T-helper 17 cell (primary cell): ENCODE measurements around the gene MAP3K13. TPM values are rescaled to one million over a fixed set of nuclear protein-coding genes. Genes with fewer than 3 reads are reported as not detected.
"Not testable (repeated sequence)": the region's sequence is repeated elsewhere in the genome, so short reads cannot be mapped to it uniquely, and the experiment has no call there.

Source experiments
- ATAC-seq: fragments of 150-1000 bp; cut with Tn5 transposase; 2 replicates; pipeline ENCODE4 v1.10.0; 2021; ENCODE audit warnings: mild to moderate bottlenecking, moderate library complexity
- DNase-seq, 3 donors: peaks; one replicate each; pipeline versions ENCODE4 v3.0.0 to v3.0.0-alpha.2; 2020 to 2021
- H3K9me3 ChIP-seq: one replicate; pipeline ENCODE4 v1.7.0; 2013; ENCODE audit warnings: low read length, mild to moderate bottlenecking; ENCODE audit not compliant: control insufficient read depth, poor library complexity, severe bottlenecking
- H3K27ac Mint-ChIP-seq: one replicate; pipeline ENCODE4 v1.8.0; 2022; ENCODE audit warnings: mild to moderate bottlenecking, moderate library complexity, mixed read lengths
- H3K27me3 Mint-ChIP-seq: one replicate; pipeline ENCODE4 v1.8.0; 2022; ENCODE audit warnings: mixed read lengths
- H3K36me3 Mint-ChIP-seq: one replicate; pipeline ENCODE4 v1.8.0; 2022; ENCODE audit warnings: low read depth, mixed read lengths
- H3K4me1 Mint-ChIP-seq: one replicate; pipeline ENCODE4 v1.8.0; 2022; ENCODE audit warnings: mild to moderate bottlenecking, mixed read lengths
- H3K4me3 Mint-ChIP-seq: one replicate; pipeline ENCODE4 v1.8.0; 2022; ENCODE audit warnings: mild to moderate bottlenecking, moderate library complexity, mixed read lengths
- total RNA-seq, 4 donors: library from RNA in 2 of 4; stranded (reverse) in 2 of 4; gene quantifications; one replicate each; pipeline ENCODE4 v1.2.3 and lab custom pipeline; 2022 to 2026

MAP3K13 gene
- total RNA-seq, 2 donors from 2014 or later: 6.8 to 8.1 TPM

DNA sequence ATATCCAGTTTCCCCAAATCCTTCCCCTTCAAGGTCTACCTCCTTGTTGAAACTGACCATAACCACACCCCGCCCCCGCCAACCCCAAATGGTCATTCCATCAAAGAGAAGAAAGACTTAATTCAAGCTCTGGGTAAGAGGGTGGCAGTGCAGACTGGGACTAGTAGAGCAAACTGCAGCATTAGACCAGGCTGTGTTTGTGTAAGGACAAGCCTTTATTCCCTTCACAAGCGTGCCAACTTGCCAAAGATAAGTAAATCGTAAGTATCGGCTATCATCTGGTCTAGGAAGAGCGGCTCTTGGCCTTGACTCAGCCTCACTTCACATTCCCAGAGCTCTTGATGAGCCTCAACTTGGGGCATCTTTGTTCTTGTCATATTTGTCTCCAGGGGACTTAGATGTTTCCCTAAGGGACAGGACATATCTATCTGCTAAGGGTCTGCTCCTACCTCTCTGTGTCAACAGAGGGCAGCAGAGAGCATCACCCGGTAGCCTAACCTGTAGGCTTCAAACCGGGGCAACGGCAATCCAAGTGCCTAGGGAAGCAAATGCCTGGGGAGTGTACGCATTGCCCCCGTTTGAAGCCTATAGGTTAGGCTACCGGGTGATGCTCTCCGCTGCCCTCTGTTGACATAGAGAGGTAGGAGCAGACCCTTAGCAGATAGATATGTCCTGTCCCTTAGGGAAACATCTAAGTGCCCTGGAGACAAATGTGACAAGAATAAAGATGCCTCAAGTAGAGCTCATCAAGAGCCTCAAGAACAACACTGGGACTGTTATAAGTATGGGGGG, 8.9 kb upstream of the MAP3K13 start:
- peak; percentile 16 to 58 (median 20) for DNase-seq

GRCh38 chr3:185356499-185356898, 6.4 kb upstream of the MAP3K13 start:
- ATAC-seq: no peak
- Mint-ChIP-seq H3K4me1 (no peaks in the 10 kb centered on the region), H3K36me3 (no peaks in the 10 kb centered on the region), H3K27ac (no peak overlapping the region), H3K4me3 (no peak overlapping the region), H3K27me3 (peaks cover 35% of the 10 kb centered on the region)
- DNase-seq: no peak
- H3K9me3 ChIP-seq: no peaks in the 10 kb centered on the region

More for the DNA sequence above, 8.9 kb upstream of the MAP3K13 start:
- no peaks in the 10 kb centered on the region for H3K36me3 Mint-ChIP-seq
- no peak overlapping the region for H3K4me3 Mint-ChIP-seq
- peak; percentile 98 for ATAC-seq
- H3K9me3 ChIP-seq: no peaks in the 10 kb centered on the region
- no peaks in the 10 kb centered on the region for H3K4me1 Mint-ChIP-seq
- peaks cover 45% of the 10 kb centered on the region for H3K27me3 Mint-ChIP-seq
- H3K27ac Mint-ChIP-seq: no peak overlapping the region

DNA sequence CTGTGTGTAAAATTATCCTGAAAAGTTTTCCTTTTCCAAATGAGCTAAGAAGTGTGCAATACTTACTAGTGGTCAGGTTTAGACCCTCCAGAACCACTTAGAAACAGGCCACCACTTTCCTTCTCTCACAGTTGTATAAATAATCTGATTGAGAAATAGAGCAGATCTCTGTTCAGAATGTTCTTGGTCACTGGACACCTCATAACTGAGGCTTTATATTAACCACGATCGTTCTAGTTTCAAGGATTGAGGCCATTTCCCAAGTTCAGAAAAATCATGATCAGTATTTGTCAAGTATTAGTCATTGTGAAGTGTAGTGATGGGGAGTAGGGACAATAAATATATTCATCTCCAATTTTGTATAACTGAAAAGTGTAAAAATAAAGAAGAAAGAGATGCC, 1.0 kb upstream of the MAP3K13 start:
- peaks cover 12% of the 10 kb centered on the region for H3K4me1 Mint-ChIP-seq
- H3K9me3 ChIP-seq: no peaks in the 10 kb centered on the region
- peaks cover 2% of the 10 kb centered on the region for H3K36me3 Mint-ChIP-seq
- no peak overlapping the region for H3K27ac Mint-ChIP-seq
- H3K27me3 Mint-ChIP-seq: peaks cover 53% of the 10 kb centered on the region
- no peak for DNase-seq
- no peak for ATAC-seq
- no peak overlapping the region for H3K4me3 Mint-ChIP-seq

- ATAC-seq (peak; percentile 41), DNase-seq (no peak)
- no peaks in the 10 kb centered on the region for H3K9me3 ChIP-seq
- Mint-ChIP-seq H3K4me3 (peak overlapping the region; percentile 89), H3K4me1 (peaks cover 12% of the 10 kb centered on the region), H3K36me3 (peaks cover 2% of the 10 kb centered on the region), H3K27me3 (peaks cover 57% of the 10 kb centered on the region), H3K27ac (peak overlapping the region; percentile 68)
Observed at GRCh38 chr3:185363662-185364203, 797 bp downstream of the MAP3K13 start.

GRCh38 chr3:185365291-185366073, 2.5 kb downstream of the MAP3K13 start:
- Mint-ChIP-seq H3K36me3 (peaks cover 2% of the 10 kb centered on the region), H3K27ac (no peak overlapping the region), H3K27me3 (peaks cover 60% of the 10 kb centered on the region), H3K4me3 (no peak overlapping the region), H3K4me1 (peaks cover 12% of the 10 kb centered on the region)
- no peaks in the 10 kb centered on the region for H3K9me3 ChIP-seq
- DNase-seq (no peak), ATAC-seq (no peak)

DNA sequence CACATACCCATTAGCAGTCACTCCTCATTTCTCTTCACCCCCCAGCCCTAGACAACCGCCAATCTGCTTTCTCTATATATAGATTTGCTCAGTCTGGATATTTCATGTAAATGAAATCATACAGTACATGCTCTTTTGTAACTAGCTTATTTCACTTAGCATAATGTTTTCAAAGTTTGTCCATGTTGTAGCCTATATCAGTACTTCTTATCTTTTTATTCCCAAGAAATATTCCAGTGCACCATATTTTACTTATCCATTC, 3.1 kb downstream of the MAP3K13 start:
- H3K9me3 ChIP-seq: no peaks in the 10 kb centered on the region
- ATAC-seq: no peak
- peaks cover 12% of the 10 kb centered on the region for H3K4me1 Mint-ChIP-seq
- H3K36me3 Mint-ChIP-seq: peaks cover 2% of the 10 kb centered on the region
- DNase-seq: no peak
- no peak overlapping the region for H3K4me3 Mint-ChIP-seq
- H3K27ac Mint-ChIP-seq: no peak overlapping the region
- H3K27me3 Mint-ChIP-seq: peaks cover 60% of the 10 kb centered on the region

- H3K4me3 Mint-ChIP-seq: no peak overlapping the region
- no peak for ATAC-seq
- peaks cover 60% of the 10 kb centered on the region for H3K27me3 Mint-ChIP-seq
Observed at GRCh38 chr3:185366913-185367312, 4.0 kb downstream of the MAP3K13 start.

DNA sequence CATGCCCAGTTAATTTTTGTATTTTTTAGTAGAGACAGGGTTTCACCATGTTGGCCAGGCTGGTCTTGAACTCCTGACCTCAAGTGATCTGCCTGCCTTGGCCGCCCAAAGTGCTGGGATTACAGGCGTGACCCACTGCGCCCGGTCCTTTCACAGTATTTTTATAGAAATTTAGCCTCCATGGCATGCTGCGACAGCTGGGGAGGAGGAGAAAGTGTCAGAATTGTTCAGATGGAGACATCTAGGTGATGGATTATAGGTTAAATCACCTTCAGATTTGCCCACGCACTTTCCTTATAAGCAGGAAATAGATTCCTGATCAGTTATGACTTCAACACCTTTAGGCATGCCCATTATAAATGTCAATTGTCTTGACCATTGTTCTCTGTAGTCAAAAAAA, 7.4 kb downstream of the MAP3K13 start:
- DNase-seq, H3K27ac Mint-ChIP-seq, H3K4me3 Mint-ChIP-seq, ATAC-seq, H3K9me3 ChIP-seq, H3K36me3 Mint-ChIP-seq, H3K4me1 Mint-ChIP-seq: not testable (repeated sequence)
- peaks cover 34% of the 10 kb centered on the region for H3K27me3 Mint-ChIP-seq

More at GRCh38 chr3:185366913-185367312, 4.0 kb downstream of the MAP3K13 start:
- Mint-ChIP-seq H3K27ac (no peak overlapping the region), H3K4me1 (peaks cover 12% of the 10 kb centered on the region), H3K36me3 (peaks cover 2% of the 10 kb centered on the region)
- H3K9me3 ChIP-seq: no peaks in the 10 kb centered on the region
- no peak for DNase-seq

GRCh38 chr3:185371306-185372074, 8.6 kb downstream of the MAP3K13 start:
- ATAC-seq (no peak), DNase-seq (no peak)
- H3K36me3 Mint-ChIP-seq: no peaks in the 10 kb centered on the region
- no peak overlapping the region for H3K27ac Mint-ChIP-seq
- H3K27me3 Mint-ChIP-seq: peaks cover 23% of the 10 kb centered on the region
- H3K4me3 Mint-ChIP-seq: no peak overlapping the region
- H3K9me3 ChIP-seq: no peaks in the 10 kb centered on the region
- H3K4me1 Mint-ChIP-seq: no peaks in the 10 kb centered on the region

DNA sequence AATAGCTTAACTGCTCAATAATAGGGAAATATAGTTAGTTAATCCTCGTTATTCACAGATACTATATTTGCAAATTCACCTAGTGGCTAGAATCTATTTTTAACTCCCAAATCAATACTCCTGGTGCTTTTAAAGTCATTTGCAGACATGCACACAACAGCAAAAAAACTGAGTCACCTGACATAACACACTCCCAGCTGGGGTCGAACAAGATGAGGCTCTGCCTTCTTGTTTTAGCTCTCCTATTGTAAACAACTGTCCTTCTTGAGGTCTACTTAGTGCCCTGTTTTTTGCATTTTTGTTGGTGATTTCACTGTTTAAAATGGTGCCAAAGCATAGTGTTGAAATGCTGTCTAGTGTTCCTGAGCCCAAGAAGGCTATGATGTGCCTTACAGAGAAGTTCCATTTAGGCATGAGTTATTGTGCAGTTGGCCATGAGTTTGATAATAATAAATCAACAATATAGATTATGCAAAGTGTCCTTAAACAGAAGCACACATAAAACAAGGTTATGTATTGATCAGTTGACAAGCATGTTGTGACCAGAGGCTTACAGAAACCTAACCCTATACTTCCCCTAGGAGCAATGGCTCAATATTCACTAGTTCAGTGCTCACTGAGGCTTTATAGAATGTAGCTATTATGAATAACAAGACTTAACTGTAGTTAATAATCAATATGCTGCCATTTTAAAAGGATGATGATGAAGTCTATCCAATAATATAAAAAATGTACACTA, 18.6 kb downstream of the MAP3K13 start:
- Mint-ChIP-seq H3K27ac (no peak overlapping the region), H3K36me3 (peaks cover 3% of the 10 kb centered on the region), H3K4me1 (no peaks in the 10 kb centered on the region), H3K27me3 (no peaks in the 10 kb centered on the region), H3K4me3 (no peak overlapping the region)
- no peaks in the 10 kb centered on the region for H3K9me3 ChIP-seq
- ATAC-seq: no peak
- no peak for DNase-seq

DNA sequence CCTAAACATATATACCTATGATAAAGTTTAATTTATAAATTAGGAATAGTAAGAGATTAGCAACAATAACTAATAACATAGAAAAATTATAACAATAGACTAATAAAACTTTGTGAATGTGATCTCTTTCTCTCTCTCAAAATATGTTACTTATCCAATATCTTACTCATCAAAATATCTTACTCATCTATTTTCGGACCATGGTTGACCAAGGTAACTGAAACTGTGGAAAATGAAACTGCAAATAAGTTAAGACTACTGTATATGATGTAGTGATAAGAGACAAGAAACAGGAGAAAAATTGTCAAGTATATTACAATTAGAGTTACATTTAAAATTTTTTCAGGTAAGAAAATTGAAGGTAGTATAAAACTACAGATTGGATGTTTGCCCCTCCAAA, 19.2 kb downstream of the MAP3K13 start:
- H3K9me3 ChIP-seq: no peaks in the 10 kb centered on the region
- Mint-ChIP-seq H3K27me3 (peaks cover 2% of the 10 kb centered on the region), H3K27ac (no peak overlapping the region), H3K4me1 (no peaks in the 10 kb centered on the region), H3K36me3 (peaks cover 3% of the 10 kb centered on the region), H3K4me3 (no peak overlapping the region)
- DNase-seq: no peak
- ATAC-seq: no peak

DNA sequence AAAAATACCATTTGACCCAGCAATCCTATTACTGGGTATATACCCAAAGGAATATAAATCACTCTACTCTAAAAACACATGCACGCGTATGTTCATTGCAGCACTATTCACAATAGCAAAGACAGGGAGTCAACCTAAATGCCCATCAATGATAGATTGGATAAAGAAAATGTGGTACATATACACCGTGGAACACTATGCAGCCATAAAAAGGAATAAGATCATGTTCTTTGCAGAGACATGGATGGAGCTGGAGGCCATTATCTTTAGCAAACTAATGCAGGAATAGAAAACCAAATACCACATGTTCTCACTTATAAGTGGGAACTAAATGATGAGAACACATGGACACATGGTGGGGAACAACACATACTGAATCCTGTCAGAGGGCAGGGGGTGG, 23.6 kb downstream of the MAP3K13 start:
- not testable (repeated sequence) for H3K27me3 Mint-ChIP-seq, DNase-seq, H3K4me3 Mint-ChIP-seq, H3K4me1 Mint-ChIP-seq, H3K9me3 ChIP-seq, H3K36me3 Mint-ChIP-seq, ATAC-seq, H3K27ac Mint-ChIP-seq
